ENCODE data around the gene IL36B.

Gene IL36B

DNA sequence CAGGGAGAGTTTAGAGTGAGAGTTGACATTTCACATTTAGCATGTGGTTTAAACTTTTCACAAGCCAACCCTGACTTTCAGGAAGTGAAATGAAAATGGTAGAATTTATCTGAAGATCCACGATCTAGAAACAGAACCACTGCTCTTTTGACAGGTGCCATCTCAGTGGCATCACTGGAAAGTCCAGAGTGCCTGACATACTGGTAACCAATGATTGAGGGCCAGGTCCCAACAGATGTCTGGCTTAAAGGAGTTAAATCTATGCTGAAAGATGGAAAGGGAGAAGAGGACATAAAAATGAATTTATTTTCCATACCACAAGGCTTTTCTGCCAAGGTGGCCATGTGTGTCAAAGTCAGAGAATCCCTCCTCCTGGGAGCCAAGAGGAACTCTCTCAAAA is 72.1 kb downstream of the IL36B start:
- no peak overlapping the region for H3K4me3 ChIP-seq (replicated peaks; ENCODE audit: low read depth, low read length)

DNA sequence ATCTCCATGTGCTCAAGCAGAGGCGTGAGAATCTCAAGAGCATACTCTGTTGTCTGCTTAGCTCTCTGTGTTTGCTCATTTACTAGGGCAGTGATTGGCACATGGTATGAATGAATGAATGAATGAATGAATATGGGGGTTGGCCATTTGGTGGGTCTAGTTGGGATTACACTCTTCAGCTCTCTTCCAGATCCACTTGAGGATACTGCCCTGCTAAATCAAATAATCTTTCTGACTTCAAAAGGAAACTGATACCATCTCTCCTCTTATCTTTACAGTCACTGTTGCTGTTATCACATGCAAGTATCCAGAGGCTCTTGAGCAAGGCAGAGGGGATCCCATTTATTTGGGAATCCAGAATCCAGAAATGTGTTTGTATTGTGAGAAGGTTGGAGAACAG is 72.9 kb downstream of the IL36B start:
- TF ChIP-seq, protein P1, sequence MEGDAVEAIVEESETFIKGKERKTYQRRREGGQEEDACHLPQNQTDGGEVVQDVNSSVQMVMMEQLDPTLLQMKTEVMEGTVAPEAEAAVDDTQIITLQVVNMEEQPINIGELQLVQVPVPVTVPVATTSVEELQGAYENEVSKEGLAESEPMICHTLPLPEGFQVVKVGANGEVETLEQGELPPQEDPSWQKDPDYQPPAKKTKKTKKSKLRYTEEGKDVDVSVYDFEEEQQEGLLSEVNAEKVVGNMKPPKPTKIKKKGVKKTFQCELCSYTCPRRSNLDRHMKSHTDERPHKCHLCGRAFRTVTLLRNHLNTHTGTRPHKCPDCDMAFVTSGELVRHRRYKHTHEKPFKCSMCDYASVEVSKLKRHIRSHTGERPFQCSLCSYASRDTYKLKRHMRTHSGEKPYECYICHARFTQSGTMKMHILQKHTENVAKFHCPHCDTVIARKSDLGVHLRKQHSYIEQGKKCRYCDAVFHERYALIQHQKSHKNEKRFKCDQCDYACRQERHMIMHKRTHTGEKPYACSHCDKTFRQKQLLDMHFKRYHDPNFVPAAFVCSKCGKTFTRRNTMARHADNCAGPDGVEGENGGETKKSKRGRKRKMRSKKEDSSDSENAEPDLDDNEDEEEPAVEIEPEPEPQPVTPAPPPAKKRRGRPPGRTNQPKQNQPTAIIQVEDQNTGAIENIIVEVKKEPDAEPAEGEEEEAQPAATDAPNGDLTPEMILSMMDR (IDR thresholded peaks at IDR 0.05; ENCODE audit: insufficient read depth, low read length, poor library complexity, severe bottlenecking): no peak
- no peak for DNase-seq (ENCODE audit: extremely low read depth, insufficient read length)
- Histone ChIP-seq H3K4me3 (replicated peaks; ENCODE audit: low read depth, low read length) (no peak overlapping the region), H3K36me3 (ENCODE audit: control insufficient read depth, insufficient read depth, low read length) (no peaks in the 10 kb centered on the region), H3K27me3 (replicated peaks; ENCODE audit: control insufficient read depth, insufficient read depth, low read length) (no peaks in the 10 kb centered on the region)

More for the DNA sequence above, 72.1 kb downstream of the IL36B start:
- DNase-seq (ENCODE audit: extremely low read depth, insufficient read length): no peak
- TF ChIP-seq, protein P1 (IDR thresholded peaks at IDR 0.05; ENCODE audit: insufficient read depth, low read length, poor library complexity, severe bottlenecking): no peak
- Histone ChIP-seq H3K36me3 (ENCODE audit: control insufficient read depth, insufficient read depth, low read length) (no peaks in the 10 kb centered on the region), H3K27me3 (replicated peaks; ENCODE audit: control insufficient read depth, insufficient read depth, low read length) (no peaks in the 10 kb centered on the region)

DNA sequence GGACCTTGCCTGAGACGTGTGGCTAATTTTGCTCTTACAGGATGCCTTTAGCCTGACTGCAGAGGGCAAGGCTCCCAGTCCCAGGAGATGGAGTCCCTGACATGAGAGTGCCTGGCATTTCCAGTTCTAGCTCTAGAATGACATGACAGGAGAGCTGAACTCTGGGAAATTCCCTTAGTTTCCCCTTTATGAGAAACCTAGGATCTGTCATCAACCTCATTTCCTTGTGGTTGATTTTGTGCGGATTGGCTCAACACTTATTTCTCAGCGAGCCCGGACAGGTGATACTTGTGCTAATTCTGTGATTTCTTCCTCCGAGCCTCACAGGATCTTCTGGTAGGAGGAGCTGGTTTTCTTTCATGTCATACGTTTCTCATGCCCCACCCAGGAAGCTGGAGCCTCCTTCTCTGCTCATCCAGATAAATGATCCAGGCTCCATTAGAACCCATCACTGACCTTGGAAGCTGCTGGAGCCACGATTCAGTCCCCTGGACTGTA is 75.1 kb downstream of the IL36B start, which contains the start of gene IL36G:
TSS of gene IL36G (plus strand) at position 448 of the 498 bp plus-strand sequence. CDS start 633 bp downstream, outside the sequence.
- TF ChIP-seq, protein P1 (IDR thresholded peaks at IDR 0.05; ENCODE audit: insufficient read depth, low read length, poor library complexity, severe bottlenecking): no peak
- DNase-seq (ENCODE audit: extremely low read depth, insufficient read length): no peak
- Histone ChIP-seq H3K4me3 (replicated peaks; ENCODE audit: low read depth, low read length) (no peak within 1 kb of the TSS), H3K36me3 (ENCODE audit: control insufficient read depth, insufficient read depth, low read length) (no peaks in the 10 kb centered on the region), H3K27me3 (replicated peaks; ENCODE audit: control insufficient read depth, insufficient read depth, low read length) (no peaks in the 10 kb centered on the region)
